Endothelial cell of umbilical vein (primary cell): ENCODE measurements around the gene KRT31. TPM values are rescaled to one million over a fixed set of nuclear protein-coding genes. Genes with fewer than 3 reads are reported as not detected.

Source experiments
- BruUV-seq: library from RNA; stranded (reverse); fragments of 400-500 nt; replicated peaks from 2 replicates; lab custom pipeline; 2021; lab: Mats Ljungman, UMichigan
- CTCF ChIA-PET: fragments of 300-600, 350-600 bp; sonication (Branson Sonifier 250); formaldehyde crosslinking; loops from one replicate; lab custom pipeline; 2021; ENCODE audit warnings: antibody characterized with exemption, inconsistent platforms; lab: Charles Lee
- POLR2A ChIA-PET: fragments of 300-600, 350-600 bp; sonication (Branson Sonifier 250); formaldehyde crosslinking; loops from one replicate; lab custom pipeline; 2021; ENCODE audit warnings: antibody characterized with exemption, inconsistent platforms; lab: Charles Lee
- DNase-seq: peaks from one replicate; pipeline ENCODE4 v3.0.0-alpha.2; 2011; ENCODE audit warnings: low read depth, low spot score
- FAIRE-seq: peaks from 2 replicates; lab custom pipeline; 2011; peaks lifted over from hg19 to GRCh38; lab: Jason Lieb, UNC
- H2AFZ ChIP-seq: 2 replicates; pipeline ENCODE4 v1.6.0; 2012; ENCODE audit warnings: low read depth, low read length, control low read depth, inconsistent platforms
- H3K27ac ChIP-seq: 2 replicates; pipeline ENCODE4 v1.5.1; 2011; ENCODE audit warnings: low read depth, mild to moderate bottlenecking, control low read depth, low read length, moderate library complexity; ENCODE audit not compliant: insufficient read depth
- H3K27me3 ChIP-seq, 2 experiments: 2 replicates each; pipeline versions ENCODE4 v1.6.0 to v1.6.1; 2011; ENCODE audit warnings: low read length in 2 of 2, mixed read lengths in 1 of 2; ENCODE audit not compliant: control insufficient read depth in 2 of 2, insufficient read depth in 2 of 2
- H3K36me3 ChIP-seq, 2 experiments: 2 replicates in 1 of 2; 3 replicates in 1 of 2; pipeline ENCODE4 v1.5.1; 2011; ENCODE audit warnings: low read length in 2 of 2, mild to moderate bottlenecking in 1 of 2, moderate library complexity in 1 of 2; ENCODE audit not compliant: control insufficient read depth in 2 of 2, insufficient read depth in 2 of 2; ENCODE audit errors: extremely low read depth in 1 of 2
- H3K4me1 ChIP-seq: 3 replicates; pipeline ENCODE4 v1.5.1; 2011; ENCODE audit warnings: mild to moderate bottlenecking, low read length; ENCODE audit not compliant: control insufficient read depth, insufficient read depth; ENCODE audit errors: extremely low read depth
- H3K4me2 ChIP-seq: 2 replicates; pipeline ENCODE4 v1.6.1; 2011; ENCODE audit warnings: low read length, control low read depth, mixed read lengths; ENCODE audit not compliant: insufficient read depth
- H3K4me3 ChIP-seq, 3 experiments: fragments of 200-600 bp in 1 of 3; sonication (generic), shearing (Covaris generic) in 1 of 3; replicated peaks in 1 of 3; 2 replicates each; pipeline ENCODE4 v1.5.1; 2011 to 2016; ENCODE audit warnings: control low read depth in 3 of 3, low read length in 3 of 3, mild to moderate bottlenecking in 2 of 3, inconsistent platforms in 1 of 3, low read depth in 1 of 3, moderate library complexity in 1 of 3; ENCODE audit not compliant: insufficient read depth in 1 of 3
- H3K79me2 ChIP-seq: 2 replicates; pipeline ENCODE4 v1.6.0; 2012; ENCODE audit warnings: low read length, inconsistent platforms; ENCODE audit not compliant: control insufficient read depth, insufficient read depth
- H3K9ac ChIP-seq: replicated peaks from 2 replicates; pipeline ENCODE3; 2011; ENCODE audit warnings: low read length, control low read depth; ENCODE audit not compliant: insufficient read depth; ENCODE audit errors: extremely low read depth
- H3K9me1 ChIP-seq: replicated peaks from 3 replicates; pipeline ENCODE4 v1.6.0; 2011; ENCODE audit warnings: mild to moderate bottlenecking, low read length; ENCODE audit not compliant: control insufficient read depth, insufficient read depth; ENCODE audit errors: extremely low read depth
- H3K9me3 ChIP-seq: replicated peaks from 2 replicates; pipeline ENCODE4 v1.5.1; 2012; ENCODE audit warnings: low read length, inconsistent platforms; ENCODE audit not compliant: control insufficient read depth, insufficient read depth
- H4K20me1 ChIP-seq: replicated peaks from 2 replicates; pipeline ENCODE3; 2011; ENCODE audit warnings: mild to moderate bottlenecking, low read length; ENCODE audit not compliant: control insufficient read depth, insufficient read depth; ENCODE audit errors: extremely low read depth
- EZH2 ChIP-seq: IDR thresholded peaks from 2 replicates; pipeline ENCODE4 v1.6.1; 2012; ENCODE audit warnings: borderline replicate concordance, low read depth, mild to moderate bottlenecking, moderate library complexity, low read length, inconsistent platforms; ENCODE audit not compliant: severe bottlenecking
- FOS ChIP-seq: IDR thresholded peaks from 2 replicates; pipeline ENCODE4 v1.6.1; 2011; ENCODE audit warnings: mild to moderate bottlenecking, low read length, moderate library complexity, borderline replicate concordance; ENCODE audit not compliant: insufficient read depth
- GATA2 ChIP-seq: IDR thresholded peaks from 2 replicates; pipeline ENCODE4 v1.7.0; 2011; ENCODE audit warnings: low read depth, mild to moderate bottlenecking, moderate library complexity, mixed read lengths, low read length; ENCODE audit not compliant: insufficient read length, insufficient read depth
- JUN ChIP-seq: IDR thresholded peaks from 2 replicates; pipeline ENCODE4 v1.6.1; 2011; ENCODE audit warnings: borderline replicate concordance, low read depth; ENCODE audit not compliant: insufficient read length, insufficient read depth
- MYC ChIP-seq: IDR thresholded peaks from one replicate; pipeline ENCODE4 v1.6.1; 2011; ENCODE audit warnings: mild to moderate bottlenecking, low read depth, low read length
- POLR2A ChIP-seq: IDR thresholded peaks from 2 replicates; pipeline ENCODE4 v1.6.1; 2012; ENCODE audit warnings: low read depth, mild to moderate bottlenecking, control low read depth, low read length
- POLR2AphosphoS5 ChIP-seq: IDR thresholded peaks from 2 replicates; pipeline ENCODE4 v1.6.1; 2012; ENCODE audit warnings: low read depth, mild to moderate bottlenecking, control low read depth, low read length, moderate library complexity; ENCODE audit not compliant: insufficient read depth
- dilution Hi-C: fragments of 300-500 bp; cut with MboI; formaldehyde crosslinking; loops from one replicate; pipeline ENCODE4 v1.15.0; 2019; ENCODE audit warnings: low sequenced_read_pairs; ENCODE audit not compliant: extremely low pct_ligation_motif_present
- intact Hi-C: fragments of 100-400 bp; cut with micrococcal nuclease; formaldehyde crosslinking; loops from one replicate; pipeline ENCODE4 v1.10.0; 2022
- polyA plus RNA-seq, 4 experiments: library from polyadenylated mRNA; depleted of rRNA in 3 of 4; stranded (reverse) in 3 of 4; unstranded in 1 of 4; fragments of >200 nt; gene quantifications; 2 replicates each; pipeline versions ENCODE4 v1.2.1 to v1.2.3, GENCODE V29; 2011 to 2012; ENCODE audit warnings: missing spikeins in 1 of 4
- total RNA-seq: library from RNA; stranded (reverse); gene quantifications from 2 replicates; pipeline ENCODE4 v1.2.3, GENCODE V29; 2021
- TF ChIP-seq, protein P1 (sequence below): IDR thresholded peaks from 2 replicates; pipeline ENCODE4 v1.6.1; 2011; ENCODE audit not compliant: insufficient read depth, insufficient read length
- TF ChIP-seq, protein P2 (sequence below), 2 donors: IDR thresholded peaks; 1 replicate in 1 of 2; 2 replicates in 1 of 2; pipeline ENCODE4 v1.5.1; 2011; ENCODE audit warnings: low read length in 2 of 2, mild to moderate bottlenecking in 2 of 2, moderate library complexity in 2 of 2, control low read depth in 1 of 2, inconsistent platforms in 1 of 2, low read depth in 1 of 2; ENCODE audit not compliant: insufficient read depth in 1 of 2; ENCODE audit errors: extremely low read depth in 1 of 2

The KRT31 gene
- total and polyA plus RNA-seq, 2 donors (not counting 3 experiments of a cell fraction or from before 2014, with no cell fraction given) = not detected

DNA sequence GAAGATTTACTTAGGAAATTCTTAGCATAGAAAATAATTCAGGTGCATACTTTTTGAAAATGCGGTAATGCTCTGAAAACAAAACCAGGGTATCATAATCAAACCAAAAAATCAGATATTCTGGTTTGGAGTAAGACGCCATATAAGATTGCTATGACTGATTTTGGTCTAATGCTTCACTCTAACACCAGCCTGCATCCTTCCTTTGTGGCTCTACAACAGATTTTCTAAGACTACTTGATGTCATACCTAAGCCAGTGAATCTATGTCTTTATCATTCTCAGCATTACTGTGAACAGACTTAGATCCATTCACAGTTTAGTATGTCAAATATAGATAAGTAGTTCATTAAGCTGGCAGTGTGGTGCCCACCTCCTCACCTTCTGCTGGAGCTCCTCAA is 28.4 kb downstream of the KRT31 start:
- TF ChIP-seq POLR2A = no peak
- TF ChIP-seq GATA2 = no peak
- TF ChIP-seq FOS = no peak
- TF ChIP-seq EZH2 = no peak
- TF ChIP-seq JUN = no peak
- no peak for TF ChIP-seq MYC

DNA sequence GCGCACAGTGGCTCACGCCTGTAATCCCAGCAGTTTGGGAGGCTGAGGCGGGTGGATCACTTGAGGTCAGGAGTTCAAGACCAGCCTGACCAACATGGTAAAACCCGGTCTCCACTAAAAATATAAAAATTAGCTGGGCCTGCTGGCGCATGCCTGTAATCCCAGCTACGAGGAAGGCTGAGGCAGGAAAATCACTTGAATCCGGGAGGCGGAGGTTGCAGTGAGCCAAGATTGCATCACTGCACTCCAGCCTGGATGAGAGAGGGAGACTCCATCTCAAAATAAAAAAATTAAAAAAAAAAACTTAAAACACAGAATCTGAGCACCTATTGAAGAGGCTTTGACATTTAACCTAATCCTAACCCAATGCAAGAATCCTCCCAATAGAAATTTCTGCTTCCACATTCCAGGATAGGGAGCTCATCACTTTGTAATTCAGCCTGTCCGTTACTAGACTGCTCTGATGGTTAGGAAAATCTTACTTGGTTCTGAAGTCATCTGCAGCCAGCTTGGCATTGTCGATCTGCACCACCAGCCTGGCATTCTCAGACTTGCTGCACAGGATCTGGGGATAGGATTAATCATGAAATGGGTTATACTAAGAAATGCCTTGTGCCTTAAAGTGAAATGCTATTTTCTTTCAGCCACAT is 29.9 kb downstream of the KRT31 start:
- Histone ChIP-seq H3K27me3 (no peaks in the 10 kb centered on the region), H3K4me3 (no peak overlapping the region), H3K27ac (no peak overlapping the region), H3K9me1 (no peaks in the 10 kb centered on the region), H3K9me3 (no peaks in the 10 kb centered on the region), H3K4me2 (no peak overlapping the region), H4K20me1 (no peaks in the 10 kb centered on the region), H3K79me2 (no peaks in the 10 kb centered on the region), H2AFZ (no peak overlapping the region), H3K9ac (no peak overlapping the region), H3K4me1 (no peaks in the 10 kb centered on the region), H3K36me3 (no peaks in the 10 kb centered on the region)
- dilution Hi-C loops (no loop called here), intact Hi-C loops (no loop called here)
- DNase-seq = no peak
- ChIA-PET POLR2A (no interaction called here), CTCF (no interaction called here)
- no peak for TF ChIP-seq EZH2
- TF ChIP-seq GATA2 = no peak
- TF ChIP-seq, protein P1, sequence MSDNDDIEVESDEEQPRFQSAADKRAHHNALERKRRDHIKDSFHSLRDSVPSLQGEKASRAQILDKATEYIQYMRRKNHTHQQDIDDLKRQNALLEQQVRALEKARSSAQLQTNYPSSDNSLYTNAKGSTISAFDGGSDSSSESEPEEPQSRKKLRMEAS = no peak
- no peak for TF ChIP-seq FOS
- TF ChIP-seq, protein P2, sequence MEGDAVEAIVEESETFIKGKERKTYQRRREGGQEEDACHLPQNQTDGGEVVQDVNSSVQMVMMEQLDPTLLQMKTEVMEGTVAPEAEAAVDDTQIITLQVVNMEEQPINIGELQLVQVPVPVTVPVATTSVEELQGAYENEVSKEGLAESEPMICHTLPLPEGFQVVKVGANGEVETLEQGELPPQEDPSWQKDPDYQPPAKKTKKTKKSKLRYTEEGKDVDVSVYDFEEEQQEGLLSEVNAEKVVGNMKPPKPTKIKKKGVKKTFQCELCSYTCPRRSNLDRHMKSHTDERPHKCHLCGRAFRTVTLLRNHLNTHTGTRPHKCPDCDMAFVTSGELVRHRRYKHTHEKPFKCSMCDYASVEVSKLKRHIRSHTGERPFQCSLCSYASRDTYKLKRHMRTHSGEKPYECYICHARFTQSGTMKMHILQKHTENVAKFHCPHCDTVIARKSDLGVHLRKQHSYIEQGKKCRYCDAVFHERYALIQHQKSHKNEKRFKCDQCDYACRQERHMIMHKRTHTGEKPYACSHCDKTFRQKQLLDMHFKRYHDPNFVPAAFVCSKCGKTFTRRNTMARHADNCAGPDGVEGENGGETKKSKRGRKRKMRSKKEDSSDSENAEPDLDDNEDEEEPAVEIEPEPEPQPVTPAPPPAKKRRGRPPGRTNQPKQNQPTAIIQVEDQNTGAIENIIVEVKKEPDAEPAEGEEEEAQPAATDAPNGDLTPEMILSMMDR (IDR thresholded peaks at IDR 0.05; ENCODE audit: extremely low read depth in 1 of 2, insufficient read depth in 1 of 2, low read depth in 1 of 2, low read length in 2 of 2) = no peak
- TF ChIP-seq POLR2AphosphoS5 = no peak
- TF ChIP-seq POLR2A = no peak
- TF ChIP-seq JUN = no peak
- TF ChIP-seq MYC = no peak
- no TSS peak for BruUV-seq
- no peak for FAIRE-seq

More for the DNA sequence above, 28.4 kb downstream of the KRT31 start:
- no peaks in the 10 kb centered on the region for H3K9me3 ChIP-seq
- intact Hi-C loops = no loop called here
- no peak for DNase-seq
- H3K27ac ChIP-seq = no peak overlapping the region
- H3K9ac ChIP-seq = no peak overlapping the region
- no peak overlapping the region for H3K4me3 ChIP-seq
- H3K36me3 ChIP-seq = no peaks in the 10 kb centered on the region
- no peaks in the 10 kb centered on the region for H3K27me3 ChIP-seq
- no peaks in the 10 kb centered on the region for H4K20me1 ChIP-seq
- POLR2A ChIA-PET = no interaction called here
- no peaks in the 10 kb centered on the region for H3K79me2 ChIP-seq
- no peak for FAIRE-seq
- CTCF ChIA-PET = interaction anchor here (1.4 to 1.5 kb wide), 2 partner anchors 12 to 279 kb away, joined by 3 to 4 read pairs; no protein-coding TSS in a partner anchor
- no peak overlapping the region for H2AFZ ChIP-seq
- H3K4me1 ChIP-seq = no peaks in the 10 kb centered on the region
- no peaks in the 10 kb centered on the region for H3K9me1 ChIP-seq
- BruUV-seq = no TSS peak
- dilution Hi-C loops = no loop called here
- no peak overlapping the region for H3K4me2 ChIP-seq
